ENCODE data around the gene GRIK2.

- no peak for TF ChIP-seq POLR2AphosphoS5 (IDR thresholded peaks at IDR 0.05; ENCODE audit: insufficient read depth, low read depth, low read length)
- TF ChIP-seq CTCF (IDR thresholded peaks at IDR 0.05; ENCODE audit: extremely low read depth in 1 of 2, insufficient read depth in 1 of 2, low read depth in 1 of 2, low read length in 2 of 2): no peak
- TF ChIP-seq POLR2A (IDR thresholded peaks at IDR 0.05; ENCODE audit: low read depth, low read length): no peak
- no peak for TF ChIP-seq JUN (IDR thresholded peaks at IDR 0.05; ENCODE audit: borderline replicate concordance, insufficient read depth, insufficient read length, low read depth)
- no peak for TF ChIP-seq EZH2 (IDR thresholded peaks at IDR 0.05; ENCODE audit: borderline replicate concordance, low read depth, low read length, severe bottlenecking)
- TF ChIP-seq MAX (IDR thresholded peaks at IDR 0.05; ENCODE audit: insufficient read depth, insufficient read length): no peak
- TF ChIP-seq FOS (IDR thresholded peaks at IDR 0.05; ENCODE audit: borderline replicate concordance, insufficient read depth, low read length): no peak
- TF ChIP-seq MYC (IDR thresholded peaks at IDR 0.05; ENCODE audit: low read depth, low read length): no peak
- no peak for TF ChIP-seq GATA2 (IDR thresholded peaks at IDR 0.05; ENCODE audit: insufficient read depth, insufficient read length, low read depth, low read length)
These were observed 220.0 kb downstream of the GRIK2 start for GRCh38 chr6:101613556-101613955.

Data from endothelial cell of umbilical vein (primary cell).